ENCODE measurements around the gene IQSEC2. TPM values are rescaled to one million over a fixed set of nuclear protein-coding genes. Genes with fewer than 3 reads are reported as not detected.

Gene IQSEC2
- total and polyA plus RNA-seq, 2 of the 8 experiments (the other 6 are each of a cell fraction or from before 2014, with no cell fraction given): 6.1 to 54.9 TPM

- TF ChIP-seq RFX5 (IDR thresholded peaks at IDR 0.05; ENCODE audit: borderline replicate concordance, low read depth, low read length): no peak
- TF ChIP-seq KDM1A (IDR thresholded peaks at IDR 0.05; ENCODE audit: borderline replicate concordance, low read length): no peak
- TF ChIP-seq RAD21 (IDR thresholded peaks at IDR 0.05 in 1 of 2, conservative IDR thresholded peaks at IDR 0.05 in 1 of 2; ENCODE audit: low read depth in 2 of 2, low read length in 2 of 2): no peak
- TF ChIP-seq NRF1 (IDR thresholded peaks at IDR 0.05; ENCODE audit: low read depth, low read length): no peak
- TF ChIP-seq CHD1 (IDR thresholded peaks at IDR 0.05; ENCODE audit: low read depth, low read length): no peak
These were observed 26.6 kb downstream of the IQSEC2 start (continued) for GRCh38 chrX:53254570-53255461.

Measured in H1 (cell line).